ENCODE measurements around the gene FRY. TPM values are rescaled to one million over a fixed set of nuclear protein-coding genes. Genes with fewer than 3 reads are reported as not detected.

FRY gene
- 9.5 and 22.9 TPM in 2 replicates for total RNA-seq

DNA sequence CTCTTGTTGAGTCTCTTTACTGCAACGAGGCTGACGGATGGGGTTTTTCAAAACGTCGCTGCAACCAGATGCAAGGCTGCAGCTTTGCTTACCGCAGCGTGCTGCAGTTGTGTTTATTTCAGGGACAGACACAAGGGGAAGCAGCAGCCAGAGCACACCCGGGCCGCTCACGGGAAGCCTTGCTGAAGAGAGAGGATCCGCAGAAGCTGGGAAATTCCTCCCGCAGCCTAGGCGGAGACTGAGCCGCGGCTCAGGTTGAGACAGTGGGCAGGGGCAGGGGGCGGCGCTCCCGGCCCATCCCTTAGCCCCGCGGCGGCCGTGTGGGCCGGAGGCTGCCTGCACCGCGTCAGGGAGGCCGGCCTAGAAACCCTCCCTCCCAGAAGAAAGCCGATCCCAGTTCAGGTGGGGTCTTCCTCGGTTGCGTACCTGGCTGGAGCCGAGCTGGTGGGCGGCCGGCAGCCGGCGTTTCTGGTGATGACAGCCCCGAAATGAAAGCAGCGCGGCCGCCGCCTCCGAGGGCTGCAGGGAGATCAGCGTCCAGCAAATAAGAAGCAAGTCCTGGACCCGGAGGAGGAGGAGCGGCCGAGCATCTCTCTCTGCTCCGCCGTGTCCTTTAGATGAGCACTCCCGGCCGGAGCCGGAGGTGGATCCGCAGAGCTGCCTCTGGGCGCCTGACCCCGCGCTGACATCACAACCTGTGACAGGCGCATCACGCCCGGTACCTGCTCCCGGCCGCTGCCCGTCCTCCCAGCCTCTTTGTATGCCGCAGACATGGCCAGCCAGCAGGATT is at the start of gene FRY:
FRY (plus strand) TSS at position 750 of the 790 bp plus-strand sequence; CDS start at position 772, 22 bp downstream.

DNA sequence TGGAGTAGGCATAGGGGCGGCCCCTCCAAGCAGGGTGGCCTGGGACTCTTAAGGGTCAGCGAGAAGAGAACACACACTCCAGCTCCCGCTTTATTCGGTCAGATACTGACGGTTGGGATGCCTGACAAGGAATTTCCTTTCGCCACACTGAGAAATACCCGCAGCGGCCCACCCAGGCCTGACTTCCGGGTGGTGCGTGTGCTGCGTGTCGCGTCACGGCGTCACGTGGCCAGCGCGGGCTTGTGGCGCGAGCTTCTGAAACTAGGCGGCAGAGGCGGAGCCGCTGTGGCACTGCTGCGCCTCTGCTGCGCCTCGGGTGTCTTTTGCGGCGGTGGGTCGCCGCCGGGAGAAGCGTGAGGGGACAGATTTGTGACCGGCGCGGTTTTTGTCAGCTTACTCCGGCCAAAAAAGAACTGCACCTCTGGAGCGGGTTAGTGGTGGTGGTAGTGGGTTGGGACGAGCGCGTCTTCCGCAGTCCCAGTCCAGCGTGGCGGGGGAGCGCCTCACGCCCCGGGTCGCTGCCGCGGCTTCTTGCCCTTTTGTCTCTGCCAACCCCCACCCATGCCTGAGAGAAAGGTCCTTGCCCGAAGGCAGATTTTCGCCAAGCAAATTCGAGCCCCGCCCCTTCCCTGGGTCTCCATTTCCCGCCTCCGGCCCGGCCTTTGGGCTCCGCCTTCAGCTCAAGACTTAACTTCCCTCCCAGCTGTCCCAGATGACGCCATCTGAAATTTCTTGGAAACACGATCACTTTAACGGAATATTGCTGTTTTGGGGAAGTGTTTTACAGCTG is 283.9 kb downstream of the FRY start, which contains the start of the genes BRCA2 and ZAR1L:
BRCA2 (plus strand) TSS at position 271 of the 790 bp plus-strand sequence. CDS start 953 bp downstream, outside the sequence.
ZAR1L (minus strand) TSS at position 126 of the 790 bp plus-strand sequence. CDS start 3,438 bp downstream, outside the sequence.

All from aortic smooth muscle cell (primary cell).